ENCODE results near the gene DSTN.

DNA sequence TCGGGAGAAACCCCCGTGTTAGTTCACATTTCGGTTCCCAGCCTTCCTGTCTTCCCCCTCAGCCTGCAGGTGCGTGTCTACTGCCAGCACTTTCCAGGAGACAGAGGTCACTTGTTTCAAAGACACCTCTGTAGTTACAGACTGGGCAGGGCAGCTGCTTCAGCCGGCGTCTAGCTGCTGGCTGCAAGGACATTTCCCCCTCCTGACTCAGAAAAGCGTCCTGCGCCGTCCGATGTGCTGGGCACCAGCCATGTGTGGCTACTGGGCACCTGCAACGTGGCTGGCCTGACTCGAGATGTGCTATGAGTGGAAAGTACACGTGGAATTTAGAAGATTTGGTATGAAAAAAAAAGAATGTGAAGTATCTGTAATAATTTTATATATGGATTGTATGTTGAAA lies 74.6 kb downstream of the DSTN start:
- TF ChIP-seq, protein P1, sequence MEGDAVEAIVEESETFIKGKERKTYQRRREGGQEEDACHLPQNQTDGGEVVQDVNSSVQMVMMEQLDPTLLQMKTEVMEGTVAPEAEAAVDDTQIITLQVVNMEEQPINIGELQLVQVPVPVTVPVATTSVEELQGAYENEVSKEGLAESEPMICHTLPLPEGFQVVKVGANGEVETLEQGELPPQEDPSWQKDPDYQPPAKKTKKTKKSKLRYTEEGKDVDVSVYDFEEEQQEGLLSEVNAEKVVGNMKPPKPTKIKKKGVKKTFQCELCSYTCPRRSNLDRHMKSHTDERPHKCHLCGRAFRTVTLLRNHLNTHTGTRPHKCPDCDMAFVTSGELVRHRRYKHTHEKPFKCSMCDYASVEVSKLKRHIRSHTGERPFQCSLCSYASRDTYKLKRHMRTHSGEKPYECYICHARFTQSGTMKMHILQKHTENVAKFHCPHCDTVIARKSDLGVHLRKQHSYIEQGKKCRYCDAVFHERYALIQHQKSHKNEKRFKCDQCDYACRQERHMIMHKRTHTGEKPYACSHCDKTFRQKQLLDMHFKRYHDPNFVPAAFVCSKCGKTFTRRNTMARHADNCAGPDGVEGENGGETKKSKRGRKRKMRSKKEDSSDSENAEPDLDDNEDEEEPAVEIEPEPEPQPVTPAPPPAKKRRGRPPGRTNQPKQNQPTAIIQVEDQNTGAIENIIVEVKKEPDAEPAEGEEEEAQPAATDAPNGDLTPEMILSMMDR (IDR thresholded peaks at IDR 0.05), result no peak
- no peak for TF ChIP-seq POLR2A (IDR thresholded peaks at IDR 0.05)

Data from tibial nerve (tissue), 3 donors.